Left ventricle myocardium inferior (tissue), 1 donor: Measurements from ENCODE around the gene PPFIA3. TPM values are rescaled to one million over a fixed set of nuclear protein-coding genes. Genes with fewer than 3 reads are reported as not detected.

Experiments
- DNase-seq: peaks from one replicate; pipeline ENCODE4 v3.0.0-alpha.2; 2020
- H3K27ac ChIP-seq: fragments of 200-600 bp; replicated peaks from 2 replicates; pipeline ENCODE4 v1.8.0; 2021
- H3K27me3 ChIP-seq: fragments of 200-600 bp; 2 replicates; pipeline ENCODE4 v1.8.0; 2021; ENCODE audit warnings: low read depth
- H3K36me3 ChIP-seq: fragments of 200-600 bp; 2 replicates; pipeline ENCODE4 v1.8.0; 2021
- H3K4me1 ChIP-seq: fragments of 200-600 bp; 2 replicates; pipeline ENCODE4 v1.8.0; 2021
- H3K4me3 ChIP-seq: fragments of 200-600 bp; 2 replicates; pipeline ENCODE4 v1.8.0; 2021; ENCODE audit warnings: mild to moderate bottlenecking, moderate library complexity
- H3K9me3 ChIP-seq: fragments of 200-600 bp; replicated peaks from 2 replicates; pipeline ENCODE4 v1.8.0; 2021
- CTCF ChIP-seq: fragments of 200-600 bp; IDR thresholded peaks from 2 replicates; pipeline ENCODE4 v1.8.0; 2021; ENCODE audit warnings: antibody characterized with exemption, mild to moderate bottlenecking, borderline replicate concordance
- intact Hi-C: fragments of 100-400 bp; cut with micrococcal nuclease; formaldehyde crosslinking; loops from one replicate; pipeline ENCODE4 v1.11.0; 2022
- total RNA-seq: library from RNA; stranded (reverse); fragmentation: NEBNext Ultra II Directional; extraction: Animal tissue kit (Norgen Biotek cat#: 25700); gene quantifications from one replicate; pipeline ENCODE4 v1.2.1, GENCODE V29; 2021
- donor health status: DM: no; HTN: yes; CAD: no; lungs with severe emphysema.

Gene PPFIA3
- total RNA-seq, 1 donor from 2014 or later: 5.7 TPM

- H3K27me3 ChIP-seq: no peaks in the 10 kb centered on the region
- intact Hi-C loops: no loop called here
These were observed 36.5 kb downstream of the PPFIA3 start for GRCh38 chr19:49155820-49156346.

GRCh38 chr19:49157445-49158224 lies 38.3 kb downstream of the PPFIA3 start, which contains the start of gene TRPM4:
TSS of gene TRPM4 (plus strand) at chr19:49157792. CDS start at chr19:49157867, 75 bp downstream.
- DNase-seq: peak; percentile 96
- no peak for TF ChIP-seq CTCF

More at GRCh38 chr19:49155820-49156346, 36.5 kb downstream of the PPFIA3 start:
- no peak for TF ChIP-seq CTCF
- peak overlapping the region; percentile 80 for H3K4me3 ChIP-seq
- H3K9me3 ChIP-seq: no peaks in the 10 kb centered on the region
- H3K36me3 ChIP-seq: no peaks in the 10 kb centered on the region
- peaks cover 64% of the 10 kb centered on the region for H3K4me1 ChIP-seq
- peak; percentile 65 for DNase-seq
- peak overlapping the region; percentile 95 for H3K27ac ChIP-seq

GRCh38 chr19:49160450-49161189 lies 41.3 kb downstream of the PPFIA3 start:
- no peak for DNase-seq
- Histone ChIP-seq H3K27ac (peak overlapping the region; percentile 97), H3K4me1 (peaks cover 62% of the 10 kb centered on the region)

More at GRCh38 chr19:49157445-49158224, 38.3 kb downstream of the PPFIA3 start, which contains the start of gene TRPM4:
- no peaks in the 10 kb centered on the region for H3K27me3 ChIP-seq
- H3K9me3 ChIP-seq: no peaks in the 10 kb centered on the region
- H3K4me3 ChIP-seq: peak within 1 kb of the TSS; percentile 93
- H3K27ac ChIP-seq: peak within 1 kb of the TSS; percentile 97
- intact Hi-C loops: no loop called here
- peaks cover 49% of the 10 kb centered on the region for H3K4me1 ChIP-seq
- no peaks in the 10 kb centered on the region for H3K36me3 ChIP-seq

GRCh38 chr19:49161987-49162386 lies 42.6 kb downstream of the PPFIA3 start:
- Histone ChIP-seq H3K4me1 (peaks cover 68% of the 10 kb centered on the region), H3K9me3 (no peaks in the 10 kb centered on the region), H3K36me3 (no peaks in the 10 kb centered on the region), H3K27ac (peak overlapping the region; percentile 52), H3K4me3 (no peak overlapping the region), H3K27me3 (no peaks in the 10 kb centered on the region)
- TF ChIP-seq CTCF: no peak
- intact Hi-C loops: no loop called here
- DNase-seq: no peak

More at GRCh38 chr19:49160450-49161189, 41.3 kb downstream of the PPFIA3 start:
- H3K4me3 ChIP-seq: peak overlapping the region; percentile 93
- no peak for TF ChIP-seq CTCF
- intact Hi-C loops: no loop called here
- H3K9me3 ChIP-seq: no peaks in the 10 kb centered on the region
- H3K27me3 ChIP-seq: no peaks in the 10 kb centered on the region
- no peaks in the 10 kb centered on the region for H3K36me3 ChIP-seq

GRCh38 chr19:49165111-49165750 lies 45.9 kb downstream of the PPFIA3 start:
- Histone ChIP-seq H3K4me1 (peaks cover 38% of the 10 kb centered on the region), H3K27ac (peak overlapping the region; percentile 93), H3K36me3 (peaks cover 24% of the 10 kb centered on the region), H3K27me3 (no peaks in the 10 kb centered on the region), H3K4me3 (peak overlapping the region; percentile 36), H3K9me3 (no peaks in the 10 kb centered on the region)
- DNase-seq: peak; percentile 44
- intact Hi-C loops: no loop called here
- TF ChIP-seq CTCF: no peak
